GM10248 (cell line): ENCODE measurements around the gene APOL1.
"Not testable (repeated sequence)": the region's sequence is repeated elsewhere in the genome, so short reads cannot be mapped to it uniquely, and the experiment has no call there.

Experiments used
- CTCF ChIA-PET: fragments of 300-600 bp; sonication (Branson Sonifier 250); formaldehyde crosslinking; extraction: SDS; loops from one replicate; lab custom pipeline; 2021; ENCODE audit warnings: antibody characterized with exemption; lab: Yijun Ruan, JAX
- POLR2A ChIA-PET: fragments of 350-650 bp; sonication (Branson Sonifier 250); formaldehyde crosslinking; extraction: SDS; loops from one replicate; lab custom pipeline; 2020; ENCODE audit warnings: antibody characterized with exemption; lab: Yijun Ruan, JAX
- DNase-seq: peaks from one replicate; pipeline ENCODE4 v3.0.0; 2012; ENCODE audit errors: extremely low spot score
- TF ChIP-seq, protein P1 (sequence below): IDR thresholded peaks from 2 replicates; pipeline ENCODE4 v1.5.1; 2012; ENCODE audit warnings: mild to moderate bottlenecking, low read depth; ENCODE audit errors: extremely low read depth, missing control alignments, control extremely low read depth

The APOL1 gene

DNA sequence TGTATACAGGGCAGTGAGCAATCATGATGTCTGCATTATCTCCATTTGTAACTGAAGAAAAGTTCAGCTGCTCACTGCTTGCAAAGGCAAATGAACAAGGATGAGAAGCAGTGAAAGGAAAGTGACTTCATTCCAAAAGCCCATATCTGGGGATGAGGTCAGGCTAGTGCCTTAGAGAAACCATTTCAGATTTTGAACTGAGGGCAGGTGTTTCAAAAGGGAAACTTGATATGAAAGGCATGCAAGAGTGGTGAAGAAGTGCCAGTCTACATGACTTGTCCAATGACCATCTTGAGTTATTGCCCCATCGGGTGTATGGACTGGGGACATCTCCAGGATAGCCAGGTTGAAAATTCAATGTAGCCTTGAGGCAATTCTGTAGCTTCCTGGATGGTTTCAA is 44.0 kb upstream of the APOL1 start:
- CTCF ChIA-PET: interaction anchor here (0.8 to 1.5 kb wide), 2 partner anchors 8 to 10 kb away, joined by 3 to 4 read pairs; no protein-coding TSS in a partner anchor
- DNase-seq: no peak
- TF ChIP-seq, protein P1, sequence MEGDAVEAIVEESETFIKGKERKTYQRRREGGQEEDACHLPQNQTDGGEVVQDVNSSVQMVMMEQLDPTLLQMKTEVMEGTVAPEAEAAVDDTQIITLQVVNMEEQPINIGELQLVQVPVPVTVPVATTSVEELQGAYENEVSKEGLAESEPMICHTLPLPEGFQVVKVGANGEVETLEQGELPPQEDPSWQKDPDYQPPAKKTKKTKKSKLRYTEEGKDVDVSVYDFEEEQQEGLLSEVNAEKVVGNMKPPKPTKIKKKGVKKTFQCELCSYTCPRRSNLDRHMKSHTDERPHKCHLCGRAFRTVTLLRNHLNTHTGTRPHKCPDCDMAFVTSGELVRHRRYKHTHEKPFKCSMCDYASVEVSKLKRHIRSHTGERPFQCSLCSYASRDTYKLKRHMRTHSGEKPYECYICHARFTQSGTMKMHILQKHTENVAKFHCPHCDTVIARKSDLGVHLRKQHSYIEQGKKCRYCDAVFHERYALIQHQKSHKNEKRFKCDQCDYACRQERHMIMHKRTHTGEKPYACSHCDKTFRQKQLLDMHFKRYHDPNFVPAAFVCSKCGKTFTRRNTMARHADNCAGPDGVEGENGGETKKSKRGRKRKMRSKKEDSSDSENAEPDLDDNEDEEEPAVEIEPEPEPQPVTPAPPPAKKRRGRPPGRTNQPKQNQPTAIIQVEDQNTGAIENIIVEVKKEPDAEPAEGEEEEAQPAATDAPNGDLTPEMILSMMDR: no peak
- POLR2A ChIA-PET: no interaction called here

GRCh38 chr22:36209488-36209908 is 43.4 kb upstream of the APOL1 start:
- CTCF ChIA-PET, POLR2A ChIA-PET, DNase-seq: not testable (repeated sequence)

DNA sequence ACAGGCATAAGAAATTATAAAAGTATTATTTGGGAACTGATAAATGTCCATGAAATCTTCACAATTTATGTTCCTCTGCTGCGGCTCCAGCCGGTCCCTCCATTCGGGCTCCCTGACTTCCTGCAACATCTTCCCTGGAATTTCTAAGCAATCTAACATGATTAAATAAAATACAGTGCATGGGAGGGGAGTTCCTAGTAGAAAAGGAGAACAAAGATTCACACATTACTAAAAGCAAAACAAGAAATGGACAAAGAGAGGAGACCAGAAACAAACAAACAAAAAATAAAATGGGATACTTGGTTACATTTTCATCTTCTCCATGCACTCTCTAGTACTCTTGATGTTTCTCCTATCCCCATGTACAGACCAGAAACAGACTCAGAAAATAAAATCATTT is 42.7 kb upstream of the APOL1 start:
- DNase-seq: no peak
- TF ChIP-seq, protein P1: no peak
- CTCF ChIA-PET: interaction anchor here (2.3 kb wide), 1 partner anchor 16 kb away, joined by 5 read pairs; no protein-coding TSS in a partner anchor
- POLR2A ChIA-PET: no interaction called here

DNA sequence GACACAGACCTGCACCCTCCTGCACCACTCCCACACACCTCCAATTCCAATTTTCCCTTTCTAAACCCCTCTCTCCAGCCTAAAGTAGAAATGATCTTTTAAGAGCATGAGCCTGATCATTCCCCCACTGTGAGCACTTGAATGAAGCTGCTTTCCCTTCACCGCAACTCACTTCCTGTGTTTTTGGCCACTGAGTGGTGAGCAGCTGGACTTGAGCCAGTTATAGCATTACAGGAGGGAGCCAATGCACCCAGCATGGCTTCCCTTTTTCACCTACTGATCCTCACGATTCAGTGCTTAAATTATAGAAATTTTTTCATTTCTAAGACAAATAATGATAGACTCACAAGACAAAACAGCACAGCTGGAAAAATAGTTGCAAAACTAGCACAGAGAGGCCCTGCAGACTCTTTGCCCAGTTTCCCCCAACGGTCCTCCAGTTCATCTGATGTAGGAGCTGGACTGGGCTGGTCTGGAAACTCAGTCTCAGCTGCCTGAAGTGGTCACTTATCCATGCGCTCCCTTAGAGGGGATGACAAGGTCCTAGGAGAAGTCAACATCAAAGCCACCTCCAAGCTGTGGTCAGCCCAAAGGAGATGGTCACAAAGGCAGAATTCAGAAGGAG is 41.6 kb upstream of the APOL1 start:
- DNase-seq: no peak
- ChIA-PET CTCF (interaction anchor here (1.1 to 2.3 kb wide), 3 partner anchors 9 to 16 kb away, joined by 3 to 5 read pairs (median 4); no protein-coding TSS in a partner anchor), POLR2A (no interaction called here)
- TF ChIP-seq, protein P1: no peak

DNA sequence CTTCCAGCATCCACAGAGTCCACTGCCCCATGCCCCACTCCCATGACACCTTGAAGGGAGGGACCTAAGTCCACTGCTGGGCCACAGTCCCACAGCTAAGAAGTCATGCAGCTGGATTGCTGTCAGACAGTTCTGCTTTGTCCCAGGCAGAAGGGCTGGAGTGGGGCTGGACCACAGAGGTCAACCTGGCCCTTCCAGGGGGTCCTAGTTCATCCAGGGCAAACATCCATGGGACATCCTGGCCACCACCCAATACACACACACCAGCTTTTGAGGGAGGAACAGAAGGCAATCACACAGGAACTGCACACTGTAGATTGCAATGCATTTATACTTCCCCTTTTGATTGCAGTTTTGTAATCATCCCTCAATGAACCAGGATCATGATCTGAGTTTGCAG is 40.0 kb upstream of the APOL1 start:
- ChIA-PET CTCF (interaction anchor here (1.4 kb wide), 1 partner anchor 8 kb away, joined by 3 read pairs; no protein-coding TSS in a partner anchor), POLR2A (no interaction called here)
- TF ChIP-seq, protein P1: no peak
- no peak for DNase-seq

DNA sequence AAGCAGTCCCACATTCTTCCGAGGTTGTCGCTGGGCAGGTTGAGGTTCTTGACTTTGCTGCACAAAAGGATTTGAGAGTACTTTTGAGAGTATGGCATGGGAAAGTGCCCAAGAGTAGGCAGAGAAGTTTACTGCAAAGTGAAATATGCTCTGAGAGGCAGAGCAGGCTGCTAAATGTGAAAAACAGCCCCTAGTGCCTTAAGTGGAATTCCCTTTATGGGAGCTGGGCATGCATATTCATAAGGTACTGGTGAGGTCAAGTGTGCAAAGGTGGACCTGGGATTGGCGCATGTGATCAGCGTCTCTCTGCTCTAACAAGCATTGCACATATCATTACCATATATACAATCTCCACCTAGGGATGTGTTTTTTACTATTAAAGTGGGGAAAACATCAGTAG is 39.3 kb upstream of the APOL1 start:
- ChIA-PET CTCF (no interaction called here), POLR2A (no interaction called here)
- TF ChIP-seq, protein P1: no peak
- DNase-seq: no peak

- TF ChIP-seq, protein P1: no peak
- CTCF ChIA-PET: interaction anchor here (1.3 to 3.2 kb wide), 4 partner anchors 8 to 70 kb away, joined by 3 to 11 read pairs (median 4); no protein-coding TSS in a partner anchor
- POLR2A ChIA-PET: no interaction called here
- no peak for DNase-seq
Observed at GRCh38 chr22:36215981-36216380, 37.0 kb upstream of the APOL1 start.
